GM21390 (cell line): ENCODE results near the gene CCSER1.
"Not testable (repeated sequence)": the region's sequence is repeated elsewhere in the genome, so short reads cannot be mapped to it uniquely, and the experiment has no call there.

ENCODE experiments used
- ATAC-seq: cut with Tn5 transposase; IDR thresholded peaks from one replicate; pipeline ENCODE4 v1.9.1; 2021; ENCODE audit not compliant: unreplicated experiment

Gene CCSER1

GRCh38 chr4:90889171-90889570 is 762.0 kb downstream of the CCSER1 start:
- no peak for ATAC-seq

- not testable (repeated sequence) for ATAC-seq
Observed at GRCh38 chr4:90903413-90903812, 776.2 kb downstream of the CCSER1 start.

- ATAC-seq = no peak
Observed at GRCh38 chr4:90904021-90904420, 776.8 kb downstream of the CCSER1 start.

- no peak for ATAC-seq
Observed at GRCh38 chr4:90906239-90906638, 779.0 kb downstream of the CCSER1 start.

GRCh38 chr4:90911724-90912434 is 784.7 kb downstream of the CCSER1 start:
- ATAC-seq = not testable (repeated sequence)

GRCh38 chr4:90922174-90922573 is 795.0 kb downstream of the CCSER1 start:
- no peak for ATAC-seq

GRCh38 chr4:90926957-90927356 is 799.8 kb downstream of the CCSER1 start:
- ATAC-seq = no peak

GRCh38 chr4:90943311-90943710 is 816.1 kb downstream of the CCSER1 start:
- no peak for ATAC-seq

GRCh38 chr4:90946945-90947344 is 819.8 kb downstream of the CCSER1 start:
- ATAC-seq = no peak

GRCh38 chr4:90950385-90950841 is 823.2 kb downstream of the CCSER1 start:
- no peak for ATAC-seq

GRCh38 chr4:90951037-90951436 is 823.8 kb downstream of the CCSER1 start:
- no peak for ATAC-seq

GRCh38 chr4:90958256-90958895 is 831.2 kb downstream of the CCSER1 start:
- no peak for ATAC-seq

- no peak for ATAC-seq
Observed at GRCh38 chr4:90960433-90960832, 833.2 kb downstream of the CCSER1 start.

GRCh38 chr4:90960840-90961239 is 833.6 kb downstream of the CCSER1 start:
- ATAC-seq = peak; percentile 44

GRCh38 chr4:90970021-90970420 is 842.8 kb downstream of the CCSER1 start:
- ATAC-seq = no peak

GRCh38 chr4:90977726-90978125 is 850.5 kb downstream of the CCSER1 start:
- no peak for ATAC-seq

- ATAC-seq = no peak
Observed at GRCh38 chr4:90979556-90979955, 852.4 kb downstream of the CCSER1 start.

GRCh38 chr4:90982813-90983212 is 855.6 kb downstream of the CCSER1 start:
- ATAC-seq = no peak

- no peak for ATAC-seq
Observed at GRCh38 chr4:90990284-90990683, 863.1 kb downstream of the CCSER1 start.

GRCh38 chr4:90992213-90992612 is 865.0 kb downstream of the CCSER1 start:
- ATAC-seq = no peak

GRCh38 chr4:90994851-90995574 is 867.8 kb downstream of the CCSER1 start:
- no peak for ATAC-seq

- ATAC-seq = no peak
Observed at GRCh38 chr4:90995996-90996395, 868.8 kb downstream of the CCSER1 start.
